Measurements from ENCODE around the gene TRAP1. TPM values are rescaled to one million over a fixed set of nuclear protein-coding genes. Genes with fewer than 3 reads are reported as not detected.

The TRAP1 gene
- total RNA-seq, 1 experiment from 2014 or later = 137 TPM

- no peaks in the 10 kb centered on the region for H3K27me3 ChIP-seq (ENCODE audit: control insufficient read depth, insufficient read depth, low read length)
- H3K9me3 ChIP-seq (ENCODE audit: control insufficient read depth, insufficient read depth, low read depth, low read length) = no peaks in the 10 kb centered on the region
- TF ChIP-seq POLR2AphosphoS5 (IDR thresholded peaks at IDR 0.05; ENCODE audit: low read depth, low read length) (no peak), CTCF (IDR thresholded peaks at IDR 0.05) (no peak), REST (IDR thresholded peaks at IDR 0.05; ENCODE audit: insufficient read depth in 1 of 2, low read depth in 2 of 2, low read length in 1 of 2) (no peak), SIN3A (IDR thresholded peaks at IDR 0.05; ENCODE audit: borderline replicate concordance, insufficient read depth, low read depth, low read length) (no peak), TCF7L2 (IDR thresholded peaks at IDR 0.05; ENCODE audit: low read depth, low read length) (no peak)
- ChIA-PET POLR2A (no interaction called here), CTCF (no interaction called here)
- DNase-seq (ENCODE audit: low read depth, low spot score) (no peak), ATAC-seq (no peak)
- H3K36me3 ChIP-seq (ENCODE audit: control insufficient read depth, insufficient read depth, low read length) = peaks cover 8% of the 10 kb centered on the region; the same call in 1 of the 2 replicates
- in situ Hi-C loops (cut with HindIII; ENCODE audit: low pct_unique_long_range_greater_than_20kb, low sequenced_read_pairs) (no loop called here), intact Hi-C loops (cut with micrococcal nuclease; ENCODE audit: unreplicated experiment) (no loop called here)
- no peak overlapping the region for H3K4me3 ChIP-seq (ENCODE audit: low read depth in 2 of 2, low read length in 2 of 2)
- H3K27ac ChIP-seq (ENCODE audit: low read length) = no peak overlapping the region
- BruUV-seq (replicated peaks) = no TSS peak
- H3K4me1 ChIP-seq (ENCODE audit: control insufficient read depth, insufficient read depth, low read length) = no peaks in the 10 kb centered on the region
Observed at GRCh38 chr16:3764409-3764808, 47.1 kb upstream of the TRAP1 start.

- BruUV-seq (replicated peaks) = no TSS peak
Observed at GRCh38 chr16:3762107-3762750, 44.9 kb upstream of the TRAP1 start.

More at GRCh38 chr16:3762107-3762750, 44.9 kb upstream of the TRAP1 start:
- CTCF ChIA-PET = no interaction called here
- Histone ChIP-seq H3K4me1 (ENCODE audit: control insufficient read depth, insufficient read depth, low read length) (no peaks in the 10 kb centered on the region), H3K9me3 (ENCODE audit: control insufficient read depth, insufficient read depth, low read depth, low read length) (no peaks in the 10 kb centered on the region), H3K27me3 (ENCODE audit: control insufficient read depth, insufficient read depth, low read length) (no peaks in the 10 kb centered on the region), H3K27ac (ENCODE audit: low read length) (no peak overlapping the region), H3K36me3 (ENCODE audit: control insufficient read depth, insufficient read depth, low read length) (peaks cover 12% of the 10 kb centered on the region), H3K4me3 (ENCODE audit: low read depth in 2 of 2, low read length in 2 of 2) (no peak overlapping the region)
- intact Hi-C loops (cut with micrococcal nuclease; ENCODE audit: unreplicated experiment) (no loop called here), in situ Hi-C loops (cut with HindIII; ENCODE audit: low pct_unique_long_range_greater_than_20kb, low sequenced_read_pairs) (no loop called here)
- ATAC-seq (no peak), DNase-seq (ENCODE audit: low read depth, low spot score) (no peak)
- no peak for TF ChIP-seq REST (IDR thresholded peaks at IDR 0.05; ENCODE audit: insufficient read depth in 1 of 2, low read depth in 2 of 2, low read length in 1 of 2)
- TF ChIP-seq TCF7L2 (IDR thresholded peaks at IDR 0.05; ENCODE audit: low read depth, low read length) = no peak
- no peak for TF ChIP-seq CTCF (IDR thresholded peaks at IDR 0.05)
- no peak for TF ChIP-seq SIN3A (IDR thresholded peaks at IDR 0.05; ENCODE audit: borderline replicate concordance, insufficient read depth, low read depth, low read length)
- TF ChIP-seq POLR2AphosphoS5 (IDR thresholded peaks at IDR 0.05; ENCODE audit: low read depth, low read length) = no peak
- POLR2A ChIA-PET = no interaction called here

Measured in Panc1 (cell line).